Measurements from ENCODE around the gene MAGEA9.

The MAGEA9 gene

DNA sequence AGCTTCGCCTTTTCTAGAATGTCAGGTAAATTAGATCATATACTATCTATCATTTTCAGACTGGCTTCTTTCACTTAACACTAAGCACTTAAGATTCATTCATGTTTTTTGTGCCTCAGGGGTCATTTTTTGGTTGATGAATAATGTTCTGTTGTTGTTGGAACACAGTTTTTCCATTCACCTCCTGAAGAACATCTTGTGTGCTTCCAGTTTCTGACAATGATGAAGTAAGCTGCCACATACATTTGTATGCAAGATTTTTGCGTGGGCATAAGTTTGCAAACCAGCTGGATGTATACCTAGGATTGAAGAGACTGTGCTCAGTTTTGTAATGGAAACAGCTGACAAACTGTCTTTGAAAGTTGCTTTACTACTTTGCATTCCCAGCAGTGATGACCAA lies 37.6 kb downstream of the MAGEA9 start:
- Histone ChIP-seq H4K20me1 (ENCODE audit: insufficient read depth, low read length) (no peaks in the 10 kb centered on the region), H3K4me2 (ENCODE audit: low read length) (no peak overlapping the region), H3F3A (ENCODE audit: insufficient read depth, low read length) (no peaks in the 10 kb centered on the region), H3K9me2 (ENCODE audit: low read depth, low read length) (no peaks in the 10 kb centered on the region), H3K36me3 (ENCODE audit: insufficient read depth, low read length) (no peaks in the 10 kb centered on the region), H3K79me2 (ENCODE audit: insufficient read depth, low read length) (no peaks in the 10 kb centered on the region), H3K27me3 (ENCODE audit: insufficient read depth, low read length) (no peaks in the 10 kb centered on the region), H3K9me3 (ENCODE audit: low read length) (no peaks in the 10 kb centered on the region), H2AFZ (ENCODE audit: low read length) (no peak overlapping the region), H3K4me3 (ENCODE audit: low read depth, low read length, poor library complexity, severe bottlenecking) (no peak overlapping the region), H3K27ac (ENCODE audit: low read depth, low read length, poor library complexity, severe bottlenecking) (no peak overlapping the region), H3K4me1 (ENCODE audit: insufficient read depth, low read length, severe bottlenecking) (no peaks in the 10 kb centered on the region), H3K9ac (ENCODE audit: low read length) (no peak overlapping the region)
- TF ChIP-seq, protein P1, sequence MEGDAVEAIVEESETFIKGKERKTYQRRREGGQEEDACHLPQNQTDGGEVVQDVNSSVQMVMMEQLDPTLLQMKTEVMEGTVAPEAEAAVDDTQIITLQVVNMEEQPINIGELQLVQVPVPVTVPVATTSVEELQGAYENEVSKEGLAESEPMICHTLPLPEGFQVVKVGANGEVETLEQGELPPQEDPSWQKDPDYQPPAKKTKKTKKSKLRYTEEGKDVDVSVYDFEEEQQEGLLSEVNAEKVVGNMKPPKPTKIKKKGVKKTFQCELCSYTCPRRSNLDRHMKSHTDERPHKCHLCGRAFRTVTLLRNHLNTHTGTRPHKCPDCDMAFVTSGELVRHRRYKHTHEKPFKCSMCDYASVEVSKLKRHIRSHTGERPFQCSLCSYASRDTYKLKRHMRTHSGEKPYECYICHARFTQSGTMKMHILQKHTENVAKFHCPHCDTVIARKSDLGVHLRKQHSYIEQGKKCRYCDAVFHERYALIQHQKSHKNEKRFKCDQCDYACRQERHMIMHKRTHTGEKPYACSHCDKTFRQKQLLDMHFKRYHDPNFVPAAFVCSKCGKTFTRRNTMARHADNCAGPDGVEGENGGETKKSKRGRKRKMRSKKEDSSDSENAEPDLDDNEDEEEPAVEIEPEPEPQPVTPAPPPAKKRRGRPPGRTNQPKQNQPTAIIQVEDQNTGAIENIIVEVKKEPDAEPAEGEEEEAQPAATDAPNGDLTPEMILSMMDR (IDR thresholded peaks at IDR 0.05; ENCODE audit: low read length), result no peak
- TF ChIP-seq EZH2 (IDR thresholded peaks at IDR 0.05; ENCODE audit: borderline replicate concordance, low read length), result no peak

DNA sequence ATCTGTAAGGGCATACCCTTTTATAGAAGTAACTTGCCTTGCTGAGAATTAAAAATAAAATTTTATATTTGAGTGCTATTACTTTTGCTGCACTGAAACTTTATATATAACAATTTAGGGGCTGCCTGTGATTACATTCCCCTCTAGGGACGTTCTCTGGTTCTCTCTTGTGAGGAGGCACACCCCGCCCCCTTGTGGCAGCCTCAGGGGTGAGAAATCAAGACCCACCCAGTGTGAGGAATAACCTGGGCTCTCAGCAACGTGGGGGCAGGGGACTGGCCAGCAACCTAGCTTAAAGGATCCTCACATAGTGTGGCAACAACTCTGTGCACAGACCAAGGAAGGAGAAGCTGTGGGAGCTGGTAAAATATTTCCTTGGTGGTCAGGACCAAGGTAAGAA lies 43.7 kb downstream of the MAGEA9 start:
- no peak overlapping the region for H3K4me3 ChIP-seq (ENCODE audit: low read depth, low read length, poor library complexity, severe bottlenecking)
- no peaks in the 10 kb centered on the region for H4K20me1 ChIP-seq (ENCODE audit: insufficient read depth, low read length)
- H3K79me2 ChIP-seq (ENCODE audit: insufficient read depth, low read length), result no peaks in the 10 kb centered on the region
- no peaks in the 10 kb centered on the region for H3K9me2 ChIP-seq (ENCODE audit: low read depth, low read length)
- H3K27me3 ChIP-seq (ENCODE audit: insufficient read depth, low read length), result no peaks in the 10 kb centered on the region
- no peaks in the 10 kb centered on the region for H3F3A ChIP-seq (ENCODE audit: insufficient read depth, low read length)
- H2AFZ ChIP-seq (ENCODE audit: low read length), result no peak overlapping the region
- TF ChIP-seq, protein P1 (IDR thresholded peaks at IDR 0.05; ENCODE audit: low read length), result peak; percentile 44
- no peak for TF ChIP-seq EZH2 (IDR thresholded peaks at IDR 0.05; ENCODE audit: borderline replicate concordance, low read length)
- H3K4me2 ChIP-seq (ENCODE audit: low read length), result no peak overlapping the region
- H3K9me3 ChIP-seq (ENCODE audit: low read length), result no peaks in the 10 kb centered on the region
- no peak overlapping the region for H3K9ac ChIP-seq (ENCODE audit: low read length)
- no peak overlapping the region for H3K27ac ChIP-seq (ENCODE audit: low read depth, low read length, poor library complexity, severe bottlenecking)
- no peaks in the 10 kb centered on the region for H3K36me3 ChIP-seq (ENCODE audit: insufficient read depth, low read length)
- no peaks in the 10 kb centered on the region for H3K4me1 ChIP-seq (ENCODE audit: insufficient read depth, low read length, severe bottlenecking)

DNA sequence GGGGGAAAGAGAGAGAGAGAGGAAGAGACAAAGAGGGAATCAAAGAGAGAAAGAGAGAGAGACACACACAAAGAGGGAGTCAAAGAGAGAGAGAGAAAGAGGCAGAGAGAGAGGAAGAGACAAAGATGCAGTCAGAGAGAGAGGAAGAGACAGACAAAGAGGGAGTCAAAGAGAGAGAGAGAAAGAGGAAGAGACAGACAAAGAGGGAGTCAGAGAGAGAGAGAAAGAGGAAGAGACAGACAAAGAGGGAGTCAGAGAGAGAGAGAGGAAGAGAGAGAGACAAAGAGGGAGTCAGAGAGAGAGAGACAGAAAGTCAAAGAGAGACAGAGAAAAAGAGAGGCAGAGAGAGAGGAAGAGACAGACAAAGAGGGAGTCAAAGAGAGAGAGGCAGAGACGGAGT lies 45.5 kb downstream of the MAGEA9 start:
- Histone ChIP-seq H3F3A (ENCODE audit: insufficient read depth, low read length) (no peaks in the 10 kb centered on the region), H3K4me2 (ENCODE audit: low read length) (no peak overlapping the region), H3K9ac (ENCODE audit: low read length) (no peak overlapping the region), H3K27ac (ENCODE audit: low read depth, low read length, poor library complexity, severe bottlenecking) (no peak overlapping the region), H3K27me3 (ENCODE audit: insufficient read depth, low read length) (no peaks in the 10 kb centered on the region), H3K4me3 (ENCODE audit: low read depth, low read length, poor library complexity, severe bottlenecking) (no peak overlapping the region), H3K4me1 (ENCODE audit: insufficient read depth, low read length, severe bottlenecking) (no peaks in the 10 kb centered on the region), H3K79me2 (ENCODE audit: insufficient read depth, low read length) (no peaks in the 10 kb centered on the region), H3K9me3 (ENCODE audit: low read length) (no peaks in the 10 kb centered on the region), H3K36me3 (ENCODE audit: insufficient read depth, low read length) (no peaks in the 10 kb centered on the region), H3K9me2 (ENCODE audit: low read depth, low read length) (no peaks in the 10 kb centered on the region), H2AFZ (ENCODE audit: low read length) (no peak overlapping the region), H4K20me1 (ENCODE audit: insufficient read depth, low read length) (no peaks in the 10 kb centered on the region)
- no peak for TF ChIP-seq EZH2 (IDR thresholded peaks at IDR 0.05; ENCODE audit: borderline replicate concordance, low read length)
- TF ChIP-seq, protein P1 (IDR thresholded peaks at IDR 0.05; ENCODE audit: low read length), result no peak
